HG03571 (cell line): ENCODE measurements around the gene TRMU.
"Not testable (repeated sequence)": the region's sequence is repeated elsewhere in the genome, so short reads cannot be mapped to it uniquely, and the experiment has no call there.

Experiments used
- ATAC-seq: cut with Tn5 transposase; IDR thresholded peaks from one replicate; pipeline ENCODE4 v1.9.1; 2021; ENCODE audit not compliant: unreplicated experiment

The TRMU gene

DNA sequence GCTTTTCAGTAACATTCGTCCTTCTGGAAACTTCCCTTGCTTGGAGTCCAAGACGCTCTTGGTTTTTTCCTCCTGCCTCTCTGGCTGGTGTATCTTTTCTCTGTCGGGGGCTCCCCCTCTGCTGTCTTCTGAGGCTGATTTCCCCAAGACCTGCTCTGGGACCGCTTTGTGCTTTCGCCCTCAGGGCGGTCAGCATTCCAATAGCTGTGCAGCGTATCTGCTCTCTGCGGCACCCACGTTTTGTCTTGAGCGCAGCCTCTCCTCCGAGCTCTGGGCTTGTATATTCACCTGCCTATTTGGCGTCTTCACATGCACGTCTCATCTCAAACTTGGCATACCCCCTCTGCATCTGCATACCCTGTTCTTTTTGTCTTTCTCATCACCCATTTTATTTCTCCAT, 36.4 kb upstream of the TRMU start:
- ATAC-seq, result no peak

DNA sequence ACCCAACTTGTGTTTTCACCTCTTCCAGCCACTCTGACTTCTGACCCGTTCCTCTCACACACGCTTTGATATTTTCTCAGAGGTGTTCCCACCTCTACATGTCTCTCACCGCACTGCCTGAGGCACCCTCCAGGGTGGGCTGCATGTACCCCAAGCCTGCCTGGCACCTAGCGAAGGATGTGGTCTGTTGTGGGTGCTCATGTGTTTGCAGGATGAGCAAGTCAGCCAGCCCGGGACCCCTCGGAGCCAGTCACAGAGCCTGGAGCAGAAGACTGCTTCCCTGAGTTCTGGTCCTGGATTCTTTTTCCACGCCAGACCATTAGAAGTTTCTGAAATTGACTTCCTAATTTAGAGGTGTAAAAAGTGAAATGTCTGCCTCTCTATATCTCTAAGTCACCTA, 35.0 kb upstream of the TRMU start:
- no peak for ATAC-seq

DNA sequence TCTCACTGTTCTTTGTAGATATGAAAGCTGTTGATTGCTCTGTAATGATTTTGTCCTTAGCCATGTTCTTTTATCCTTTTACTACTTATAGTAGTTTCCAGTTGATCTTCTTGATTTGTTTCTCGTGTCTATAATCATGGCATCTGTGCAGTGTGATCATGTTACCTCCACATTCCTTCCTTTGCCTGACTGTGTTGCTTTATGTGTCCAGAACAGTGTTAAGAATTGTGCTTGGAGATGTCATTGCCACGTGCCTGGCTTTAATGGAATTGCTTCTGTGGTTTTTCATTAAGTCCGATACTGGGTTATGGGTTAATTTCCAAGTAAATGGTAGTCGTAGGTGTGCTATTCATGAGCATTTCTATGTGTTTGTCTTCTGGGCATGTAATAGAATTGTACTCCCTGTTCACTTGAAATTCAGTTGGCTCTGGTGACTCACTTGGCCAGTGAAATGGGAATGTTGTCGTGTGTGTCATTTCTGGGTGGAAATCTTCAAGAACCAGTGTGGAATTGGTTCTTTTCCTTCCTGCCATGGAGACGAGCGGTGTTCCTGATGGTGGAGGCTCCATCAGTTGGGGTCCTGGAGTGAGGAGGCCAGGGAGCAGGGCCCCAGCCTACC, 32.1 kb upstream of the TRMU start:
- no peak for ATAC-seq

GRCh38 chr22:46308283-46308988, 27.1 kb upstream of the TRMU start:
- no peak for ATAC-seq

DNA sequence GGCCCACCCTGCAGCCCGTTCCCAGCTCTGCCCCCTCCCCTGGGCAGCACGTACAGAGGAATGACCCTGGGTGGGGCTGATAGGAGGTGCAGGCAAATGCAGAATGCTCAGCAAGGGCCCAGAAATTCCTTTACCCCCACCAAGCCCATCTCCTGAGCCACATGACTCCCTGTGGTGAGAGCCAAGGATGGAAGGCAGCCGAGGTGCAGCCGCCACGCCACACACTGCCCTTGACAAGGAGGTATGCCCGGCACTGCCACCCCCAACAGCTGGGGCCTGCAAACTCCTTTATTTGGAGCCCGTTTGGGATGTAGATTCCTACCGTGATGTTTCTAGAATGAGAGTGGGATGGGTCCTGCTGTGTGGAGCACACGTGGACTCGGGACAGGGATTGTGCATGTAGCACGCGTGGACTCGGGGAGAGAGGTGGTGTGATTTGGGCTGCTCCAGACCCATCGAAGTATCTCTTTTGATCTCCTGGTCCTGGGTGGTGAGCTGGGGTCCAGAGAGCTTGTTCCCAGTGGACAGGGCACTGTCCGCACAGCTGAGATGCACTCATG, 25.9 kb upstream of the TRMU start:
- no peak for ATAC-seq

- ATAC-seq, result no peak
Measured at GRCh38 chr22:46312056-46312455, 23.5 kb upstream of the TRMU start.

GRCh38 chr22:46312848-46313247, 22.7 kb upstream of the TRMU start:
- ATAC-seq, result not testable (repeated sequence)

GRCh38 chr22:46315976-46316375, 19.5 kb upstream of the TRMU start:
- no peak for ATAC-seq

DNA sequence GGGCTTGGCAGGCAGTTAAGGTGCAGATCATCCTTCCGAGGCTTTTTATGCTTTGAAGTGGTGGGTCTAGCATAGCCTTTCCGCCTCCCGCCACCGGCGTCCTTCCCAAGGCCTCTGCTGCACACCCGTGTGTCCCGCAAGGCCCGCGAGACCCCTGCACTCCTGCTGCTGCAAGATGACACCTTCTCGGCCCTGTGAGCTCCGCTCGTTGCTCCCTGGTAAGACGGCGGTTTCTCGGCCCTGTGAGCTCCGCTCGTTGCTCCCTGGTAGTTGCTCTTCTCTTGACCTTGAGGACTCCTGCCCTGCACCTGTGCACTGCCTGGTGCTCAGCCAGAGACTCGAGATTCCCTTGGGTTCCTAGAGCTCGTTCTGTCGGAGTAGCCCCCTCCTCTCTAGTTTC, 17.9 kb upstream of the TRMU start:
- no peak for ATAC-seq

DNA sequence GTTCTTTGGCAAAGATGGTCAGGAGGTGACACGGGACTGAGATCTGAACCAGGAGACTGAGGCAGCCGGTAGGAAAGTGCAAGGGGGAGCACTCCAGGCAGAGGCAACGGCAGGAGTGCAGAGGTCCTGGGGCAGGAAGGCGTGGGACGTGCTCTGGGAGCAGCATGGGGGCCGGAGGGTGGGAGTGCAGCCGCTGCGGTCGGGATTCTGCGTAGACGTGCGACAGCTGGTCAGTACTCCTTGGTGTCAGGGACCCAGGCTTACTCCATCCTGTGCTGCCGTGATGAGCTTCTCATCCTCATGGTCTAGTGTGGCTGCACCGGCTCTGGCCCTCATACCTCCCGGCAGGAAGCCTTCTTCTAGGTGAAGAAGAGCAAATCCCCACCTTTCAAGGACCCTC, 16.9 kb upstream of the TRMU start:
- ATAC-seq, result no peak

DNA sequence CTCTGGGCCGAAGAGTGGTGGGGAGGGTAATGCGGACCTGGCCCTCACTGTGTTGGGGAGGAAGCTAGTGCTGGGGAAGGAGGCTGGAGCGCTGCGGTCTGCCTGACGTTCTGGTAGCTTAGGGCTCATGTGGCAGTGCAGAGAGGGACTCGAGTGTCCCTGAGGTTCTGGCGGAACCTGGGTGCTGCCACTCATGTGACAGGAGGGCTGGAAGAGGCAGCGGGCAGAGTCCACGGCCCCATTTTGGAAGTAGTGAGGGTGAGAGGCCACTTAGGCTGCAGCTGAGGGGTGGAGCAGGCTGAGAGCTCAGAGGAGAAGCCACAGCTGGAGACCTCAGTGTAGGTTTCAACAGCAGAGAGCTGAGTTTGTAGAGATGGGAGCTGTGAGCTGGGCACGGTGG, 16.2 kb upstream of the TRMU start:
- ATAC-seq, result no peak

DNA sequence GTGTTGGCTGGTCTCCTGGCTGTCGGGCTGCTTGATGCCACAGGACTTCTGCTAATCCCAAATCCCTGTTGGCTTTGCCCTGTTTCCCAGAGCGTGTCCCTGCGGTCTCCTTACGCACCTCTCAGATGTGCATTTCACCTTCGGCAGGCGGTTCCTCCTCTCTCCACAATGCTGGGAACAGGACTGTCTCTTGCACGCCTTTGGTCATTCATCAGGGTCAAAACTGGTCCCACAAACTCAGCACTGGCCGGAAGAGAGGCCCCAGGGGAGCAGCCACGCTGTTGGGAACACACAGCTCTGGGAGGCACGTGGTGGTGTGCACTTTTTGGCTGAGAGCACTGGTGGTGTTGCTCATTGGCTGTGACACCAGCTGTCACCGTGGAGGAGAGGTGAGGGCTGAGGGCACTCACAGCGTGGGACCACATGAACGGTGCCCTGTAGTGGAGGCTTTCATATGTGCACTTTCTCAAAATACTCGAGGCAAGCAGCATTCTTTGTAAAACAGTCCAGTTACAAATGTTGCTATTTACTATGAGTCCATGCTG, 15.3 kb upstream of the TRMU start:
- no peak for ATAC-seq

DNA sequence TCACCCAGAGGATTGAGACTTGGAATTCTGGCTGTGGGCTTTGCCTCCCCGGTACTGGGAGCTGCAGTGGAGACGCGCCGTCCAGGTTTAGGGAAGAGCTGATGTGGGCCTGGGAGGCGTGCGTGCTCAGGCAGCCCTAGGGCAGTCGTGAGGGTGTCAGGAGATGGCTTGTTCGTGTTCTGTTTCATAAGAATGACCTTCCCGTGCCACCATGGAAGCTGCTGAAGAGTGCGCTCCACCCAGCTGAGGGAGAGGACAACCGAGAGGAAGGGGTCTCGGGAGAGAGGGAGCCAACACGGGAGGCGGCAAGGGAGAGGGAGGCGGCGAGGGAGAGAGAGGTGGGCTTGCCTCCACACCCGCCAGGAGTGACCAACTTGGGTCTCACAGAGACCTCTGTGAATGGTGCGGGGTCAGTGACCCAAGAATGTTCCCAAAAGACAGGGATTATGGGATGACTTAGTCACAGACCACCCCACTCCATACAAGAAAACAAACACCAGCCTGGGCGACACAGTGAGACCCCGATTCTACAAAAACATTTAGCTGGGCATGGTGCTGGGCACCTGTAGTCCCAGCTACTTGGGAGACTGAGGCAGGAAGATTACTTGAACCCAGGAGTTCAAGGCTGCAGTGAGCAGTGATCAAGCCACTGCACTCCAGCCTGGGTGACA, 14.7 kb upstream of the TRMU start:
- ATAC-seq, result no peak

DNA sequence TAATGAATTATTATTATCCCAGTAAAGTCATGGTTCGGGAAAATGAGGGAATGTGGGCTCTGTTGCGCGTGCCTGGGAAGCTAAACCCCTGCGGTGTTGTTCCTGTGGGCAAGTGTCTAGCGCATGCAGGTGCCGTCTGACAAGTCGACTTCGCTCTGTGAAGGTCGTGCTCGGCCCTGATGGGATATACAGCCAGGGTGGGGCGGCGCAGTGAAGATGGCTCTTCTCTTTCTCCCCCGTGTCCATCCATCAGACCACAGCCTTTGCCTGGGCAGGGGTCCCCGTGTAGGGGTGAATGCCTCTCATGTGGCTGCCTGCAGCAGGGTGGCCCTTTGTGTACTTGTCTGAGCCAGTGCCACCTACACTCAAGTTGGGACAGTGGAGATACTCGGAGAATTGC, 12.8 kb upstream of the TRMU start:
- ATAC-seq, result no peak

- ATAC-seq, result no peak
Measured at GRCh38 chr22:46323162-46323561, 12.4 kb upstream of the TRMU start.

DNA sequence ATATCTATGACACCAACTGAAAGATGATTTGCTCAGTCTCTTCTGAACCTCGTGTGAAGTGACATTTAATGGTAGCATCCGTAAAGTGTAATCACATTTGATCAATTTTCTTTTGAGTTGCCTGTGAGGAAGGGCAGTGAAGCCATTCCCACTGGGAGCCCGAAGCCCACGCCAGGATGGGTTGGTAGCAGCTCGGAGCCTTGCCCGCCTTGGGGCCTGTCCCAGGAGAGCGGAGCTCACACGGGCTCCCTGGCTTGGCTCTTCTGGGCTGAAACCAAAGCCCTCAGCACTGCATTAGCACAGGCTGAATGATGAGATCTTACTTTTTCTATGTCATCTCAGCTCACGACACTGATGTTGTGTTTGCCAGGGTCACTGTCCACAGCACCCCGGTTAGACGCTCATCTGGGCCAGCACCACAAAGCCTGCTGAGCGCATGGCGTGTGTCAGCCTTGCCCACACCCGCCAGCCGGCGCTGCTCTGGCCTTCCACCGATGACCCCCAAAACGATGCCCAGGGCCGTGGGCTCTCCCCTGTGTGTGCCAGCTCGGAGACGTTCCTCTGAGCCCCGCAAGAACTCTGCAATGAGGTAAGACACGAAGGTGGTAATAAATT, 9.3 kb upstream of the TRMU start:
- no peak for ATAC-seq

GRCh38 chr22:46327691-46328465, 7.6 kb upstream of the TRMU start:
- ATAC-seq, result no peak

DNA sequence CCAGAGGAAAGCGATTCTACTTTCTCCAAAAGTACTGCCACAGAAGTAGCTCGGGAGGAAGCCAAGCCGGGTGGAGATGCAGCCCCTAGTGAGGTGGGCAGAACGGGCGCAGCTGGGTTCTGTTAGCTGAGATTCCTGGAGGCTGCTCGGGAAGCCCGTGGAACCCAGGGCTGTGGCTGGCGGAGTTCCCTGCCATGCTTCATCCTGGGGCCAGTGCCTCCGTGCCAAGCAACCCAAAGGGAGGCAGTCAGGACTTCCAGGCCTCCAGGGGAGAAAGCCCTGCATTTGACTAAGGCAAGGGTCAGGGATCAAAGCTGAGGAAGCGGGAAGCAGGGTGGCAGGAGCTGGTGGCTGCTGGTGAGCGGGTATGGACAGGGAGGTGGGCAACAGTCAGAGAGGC, 6.7 kb upstream of the TRMU start:
- ATAC-seq, result no peak

- ATAC-seq, result no peak
Measured at GRCh38 chr22:46329616-46330015, 5.9 kb upstream of the TRMU start.

- ATAC-seq, result no peak
Measured at GRCh38 chr22:46330426-46330825, 5.1 kb upstream of the TRMU start.

- ATAC-seq, result no peak
Measured at GRCh38 chr22:46331496-46331895, 4.0 kb upstream of the TRMU start.
